Measurements from ENCODE around the gene ROBO2. TPM values are rescaled to one million over a fixed set of nuclear protein-coding genes. Genes with fewer than 3 reads are reported as not detected.
"Not testable (repeated sequence)": the region's sequence is repeated elsewhere in the genome, so short reads cannot be mapped to it uniquely, and the experiment has no call there.

The ROBO2 gene
- total RNA-seq, 1 donor from 2014 or later, result 8.9 TPM

DNA sequence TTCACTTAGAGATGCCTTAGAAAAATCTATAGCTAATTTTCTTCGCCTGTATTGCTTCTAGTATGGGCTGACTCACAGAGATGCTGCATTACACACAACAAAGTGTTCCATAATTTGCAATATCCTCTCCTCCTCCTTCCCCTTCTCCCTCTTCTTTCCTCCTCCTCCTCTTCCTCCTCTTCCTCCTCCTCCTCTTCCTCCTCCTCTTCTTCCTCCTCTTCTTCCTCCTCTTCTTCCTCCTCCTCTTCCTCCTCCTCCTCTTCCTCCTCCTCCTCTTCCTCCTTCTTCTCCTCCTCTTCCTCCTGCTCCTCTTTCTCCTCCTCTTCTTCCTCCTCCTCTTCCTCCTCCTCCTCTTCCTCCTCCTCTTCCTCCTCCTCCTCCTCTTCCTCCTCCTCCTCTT lies 370.4 kb downstream of the ROBO2 start:
- not testable (repeated sequence) for H3K27me3 ChIP-seq (ENCODE audit: control insufficient read depth in 3 of 3, insufficient read depth in 3 of 3, low read length in 3 of 3); H3K4me3 ChIP-seq (ENCODE audit: low read length in 3 of 3); H3K9me3 ChIP-seq (ENCODE audit: control insufficient read depth in 3 of 3, low read length in 3 of 3); H3K36me3 ChIP-seq (ENCODE audit: control insufficient read depth in 3 of 3, insufficient read depth in 3 of 3, low read length in 3 of 3); H3K9ac ChIP-seq (ENCODE audit: low read depth in 1 of 3, low read length in 3 of 3); H3K27ac ChIP-seq (ENCODE audit: low read depth, low read length); H3K4me1 ChIP-seq (ENCODE audit: control insufficient read depth in 3 of 3, insufficient read depth in 3 of 3, low read length in 3 of 3)

GRCh38 chr3:77411334-77411733 lies 371.4 kb downstream of the ROBO2 start:
- Histone ChIP-seq H3K9me3 (ENCODE audit: control insufficient read depth in 3 of 3, low read length in 3 of 3) (no peaks in the 10 kb centered on the region), H3K36me3 (ENCODE audit: control insufficient read depth in 3 of 3, insufficient read depth in 3 of 3, low read length in 3 of 3) (no peaks in the 10 kb centered on the region), H3K27me3 (ENCODE audit: control insufficient read depth in 3 of 3, insufficient read depth in 3 of 3, low read length in 3 of 3) (no peaks in the 10 kb centered on the region), H3K9ac (ENCODE audit: low read depth in 1 of 3, low read length in 3 of 3) (no peak overlapping the region), H3K4me1 (ENCODE audit: control insufficient read depth in 3 of 3, insufficient read depth in 3 of 3, low read length in 3 of 3) (no peaks in the 10 kb centered on the region), H3K27ac (ENCODE audit: low read depth, low read length) (no peak overlapping the region), H3K4me3 (ENCODE audit: low read length in 3 of 3) (no peak overlapping the region)

GRCh38 chr3:77412021-77412438 lies 372.1 kb downstream of the ROBO2 start:
- no peaks in the 10 kb centered on the region for H3K36me3 ChIP-seq (ENCODE audit: control insufficient read depth in 3 of 3, insufficient read depth in 3 of 3, low read length in 3 of 3)
- no peaks in the 10 kb centered on the region for H3K4me1 ChIP-seq (ENCODE audit: control insufficient read depth in 3 of 3, insufficient read depth in 3 of 3, low read length in 3 of 3)
- no peak overlapping the region for H3K27ac ChIP-seq (ENCODE audit: low read depth, low read length)
- H3K4me3 ChIP-seq (ENCODE audit: low read length in 3 of 3), result no peak overlapping the region
- no peak overlapping the region for H3K9ac ChIP-seq (ENCODE audit: low read depth in 1 of 3, low read length in 3 of 3)
- no peaks in the 10 kb centered on the region for H3K9me3 ChIP-seq (ENCODE audit: control insufficient read depth in 3 of 3, low read length in 3 of 3)
- no peaks in the 10 kb centered on the region for H3K27me3 ChIP-seq (ENCODE audit: control insufficient read depth in 3 of 3, insufficient read depth in 3 of 3, low read length in 3 of 3)

GRCh38 chr3:77412584-77412983 lies 372.7 kb downstream of the ROBO2 start:
- H3K9ac ChIP-seq (ENCODE audit: low read depth in 1 of 3, low read length in 3 of 3), result no peak overlapping the region
- no peaks in the 10 kb centered on the region for H3K36me3 ChIP-seq (ENCODE audit: control insufficient read depth in 3 of 3, insufficient read depth in 3 of 3, low read length in 3 of 3)
- no peak overlapping the region for H3K27ac ChIP-seq (ENCODE audit: low read depth, low read length)
- no peaks in the 10 kb centered on the region for H3K27me3 ChIP-seq (ENCODE audit: control insufficient read depth in 3 of 3, insufficient read depth in 3 of 3, low read length in 3 of 3)
- no peak overlapping the region for H3K4me3 ChIP-seq (ENCODE audit: low read length in 3 of 3)
- no peaks in the 10 kb centered on the region for H3K9me3 ChIP-seq (ENCODE audit: control insufficient read depth in 3 of 3, low read length in 3 of 3)
- no peaks in the 10 kb centered on the region for H3K4me1 ChIP-seq (ENCODE audit: control insufficient read depth in 3 of 3, insufficient read depth in 3 of 3, low read length in 3 of 3)

DNA sequence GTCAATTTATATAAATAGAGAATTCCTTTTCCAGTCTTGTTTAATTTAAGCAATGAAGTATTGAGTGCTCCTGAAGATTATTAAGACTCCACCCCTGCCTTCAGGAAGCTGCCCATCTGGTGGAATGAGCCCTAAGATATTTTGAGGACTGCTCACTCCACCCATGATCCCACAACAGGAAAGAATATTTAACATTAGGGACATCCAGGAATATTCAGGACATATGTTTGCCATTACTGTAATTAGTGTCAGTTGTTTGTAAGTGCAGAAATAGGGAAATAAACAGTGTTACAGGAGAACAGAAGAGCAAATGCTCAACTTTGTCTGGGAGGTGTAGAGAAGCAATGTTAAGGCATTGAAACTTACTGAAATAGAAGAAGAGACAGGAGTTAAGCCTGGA lies 375.0 kb downstream of the ROBO2 start:
- no peaks in the 10 kb centered on the region for H3K36me3 ChIP-seq (ENCODE audit: control insufficient read depth in 3 of 3, insufficient read depth in 3 of 3, low read length in 3 of 3)
- no peaks in the 10 kb centered on the region for H3K27me3 ChIP-seq (ENCODE audit: control insufficient read depth in 3 of 3, insufficient read depth in 3 of 3, low read length in 3 of 3)
- no peak overlapping the region for H3K4me3 ChIP-seq (ENCODE audit: low read length in 3 of 3)

GRCh38 chr3:77420336-77420735 lies 380.4 kb downstream of the ROBO2 start:
- H3K4me3 ChIP-seq (ENCODE audit: low read length in 3 of 3), result no peak overlapping the region
- H3K9ac ChIP-seq (ENCODE audit: low read depth in 1 of 3, low read length in 3 of 3), result no peak overlapping the region
- H3K27me3 ChIP-seq (ENCODE audit: control insufficient read depth in 3 of 3, insufficient read depth in 3 of 3, low read length in 3 of 3), result no peaks in the 10 kb centered on the region
- H3K4me1 ChIP-seq (ENCODE audit: control insufficient read depth in 3 of 3, insufficient read depth in 3 of 3, low read length in 3 of 3), result no peaks in the 10 kb centered on the region
- no peaks in the 10 kb centered on the region for H3K36me3 ChIP-seq (ENCODE audit: control insufficient read depth in 3 of 3, insufficient read depth in 3 of 3, low read length in 3 of 3)
- H3K27ac ChIP-seq (ENCODE audit: low read depth, low read length), result no peak overlapping the region
- H3K9me3 ChIP-seq (ENCODE audit: control insufficient read depth in 3 of 3, low read length in 3 of 3), result no peaks in the 10 kb centered on the region

More for the DNA sequence above, 375.0 kb downstream of the ROBO2 start:
- no peaks in the 10 kb centered on the region for H3K4me1 ChIP-seq (ENCODE audit: control insufficient read depth in 3 of 3, insufficient read depth in 3 of 3, low read length in 3 of 3)
- H3K9ac ChIP-seq (ENCODE audit: low read depth in 1 of 3, low read length in 3 of 3), result no peak overlapping the region
- no peak overlapping the region for H3K27ac ChIP-seq (ENCODE audit: low read depth, low read length)
- H3K9me3 ChIP-seq (ENCODE audit: control insufficient read depth in 3 of 3, low read length in 3 of 3), result no peaks in the 10 kb centered on the region

DNA sequence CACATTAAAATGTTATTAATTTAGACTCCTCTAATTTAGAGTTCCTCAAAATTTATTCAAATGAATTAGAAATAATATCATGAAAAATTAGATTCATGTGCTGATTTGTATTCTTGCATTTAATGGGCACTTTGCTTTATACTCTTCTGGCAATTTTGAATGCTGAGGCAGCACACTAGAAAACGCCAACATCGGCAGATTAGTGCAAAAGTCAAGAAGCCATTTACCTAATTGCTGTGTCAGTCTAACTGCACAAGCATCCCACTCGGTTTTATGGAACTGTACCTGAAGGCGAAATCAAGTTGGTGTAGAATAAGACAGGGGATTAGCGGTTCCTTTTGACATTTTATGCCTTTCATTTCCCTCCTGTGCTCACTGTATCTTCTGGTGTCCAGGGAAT lies 382.0 kb downstream of the ROBO2 start:
- H3K9me3 ChIP-seq (ENCODE audit: control insufficient read depth in 3 of 3, low read length in 3 of 3), result no peaks in the 10 kb centered on the region
- no peak overlapping the region for H3K27ac ChIP-seq (ENCODE audit: low read depth, low read length)
- H3K4me3 ChIP-seq (ENCODE audit: low read length in 3 of 3), result no peak overlapping the region
- no peaks in the 10 kb centered on the region for H3K27me3 ChIP-seq (ENCODE audit: control insufficient read depth in 3 of 3, insufficient read depth in 3 of 3, low read length in 3 of 3)
- H3K9ac ChIP-seq (ENCODE audit: low read depth in 1 of 3, low read length in 3 of 3), result no peak overlapping the region
- H3K36me3 ChIP-seq (ENCODE audit: control insufficient read depth in 3 of 3, insufficient read depth in 3 of 3, low read length in 3 of 3), result no peaks in the 10 kb centered on the region
- H3K4me1 ChIP-seq (ENCODE audit: control insufficient read depth in 3 of 3, insufficient read depth in 3 of 3, low read length in 3 of 3), result no peaks in the 10 kb centered on the region

DNA sequence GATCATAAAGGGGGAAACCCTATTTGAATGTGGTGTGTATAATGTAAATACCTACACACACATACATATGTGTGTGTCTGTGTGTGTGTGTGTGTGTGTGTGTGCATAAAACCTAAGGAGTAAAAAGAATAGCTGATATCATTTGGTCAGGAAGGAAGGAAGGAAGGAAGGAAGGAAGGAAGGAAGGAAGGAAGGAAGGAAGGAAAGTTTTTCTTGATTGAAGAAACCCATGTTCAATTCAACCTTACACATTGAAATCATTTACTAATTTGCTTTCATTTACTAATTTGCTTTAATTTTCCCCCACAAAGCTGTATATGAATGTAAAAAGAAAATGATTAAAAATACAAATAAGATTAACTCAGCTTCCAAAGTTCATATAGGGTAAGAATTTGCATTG lies 386.6 kb downstream of the ROBO2 start:
- Histone ChIP-seq H3K9ac (ENCODE audit: low read depth in 1 of 3, low read length in 3 of 3) (no peak overlapping the region), H3K27ac (ENCODE audit: low read depth, low read length) (no peak overlapping the region), H3K4me3 (ENCODE audit: low read length in 3 of 3) (no peak overlapping the region), H3K36me3 (ENCODE audit: control insufficient read depth in 3 of 3, insufficient read depth in 3 of 3, low read length in 3 of 3) (no peaks in the 10 kb centered on the region), H3K4me1 (ENCODE audit: control insufficient read depth in 3 of 3, insufficient read depth in 3 of 3, low read length in 3 of 3) (no peaks in the 10 kb centered on the region), H3K27me3 (ENCODE audit: control insufficient read depth in 3 of 3, insufficient read depth in 3 of 3, low read length in 3 of 3) (no peaks in the 10 kb centered on the region), H3K9me3 (ENCODE audit: control insufficient read depth in 3 of 3, low read length in 3 of 3) (no peaks in the 10 kb centered on the region)

- no peak overlapping the region for H3K27ac ChIP-seq (ENCODE audit: low read depth, low read length)
- no peaks in the 10 kb centered on the region for H3K36me3 ChIP-seq (ENCODE audit: control insufficient read depth in 3 of 3, insufficient read depth in 3 of 3, low read length in 3 of 3)
- H3K9ac ChIP-seq (ENCODE audit: low read depth in 1 of 3, low read length in 3 of 3), result no peak overlapping the region
- no peaks in the 10 kb centered on the region for H3K4me1 ChIP-seq (ENCODE audit: control insufficient read depth in 3 of 3, insufficient read depth in 3 of 3, low read length in 3 of 3)
- H3K27me3 ChIP-seq (ENCODE audit: control insufficient read depth in 3 of 3, insufficient read depth in 3 of 3, low read length in 3 of 3), result no peaks in the 10 kb centered on the region
- no peaks in the 10 kb centered on the region for H3K9me3 ChIP-seq (ENCODE audit: control insufficient read depth in 3 of 3, low read length in 3 of 3)
- no peak overlapping the region for H3K4me3 ChIP-seq (ENCODE audit: low read length in 3 of 3)
Measured at GRCh38 chr3:77427528-77427927, 387.6 kb downstream of the ROBO2 start.

DNA sequence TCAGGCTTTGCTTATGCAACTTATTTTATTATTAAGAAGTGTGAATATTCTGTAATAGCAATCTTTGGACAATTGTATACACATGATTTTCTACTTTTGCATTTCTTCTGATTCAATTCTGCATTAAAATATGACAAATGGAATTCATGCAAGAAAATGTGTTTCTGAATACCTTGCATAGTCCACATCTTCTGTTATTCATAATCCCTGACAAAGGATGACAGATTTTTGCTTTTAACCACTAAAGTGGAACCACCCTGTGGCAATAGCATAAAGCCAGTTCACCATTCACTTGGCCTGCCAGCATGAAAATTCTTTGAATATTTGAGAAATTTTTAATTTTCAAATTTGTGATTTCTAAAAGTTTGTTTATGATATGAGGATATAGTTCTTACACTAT lies 397.0 kb downstream of the ROBO2 start:
- Histone ChIP-seq H3K27me3 (ENCODE audit: control insufficient read depth in 3 of 3, insufficient read depth in 3 of 3, low read length in 3 of 3) (no peaks in the 10 kb centered on the region), H3K9me3 (ENCODE audit: control insufficient read depth in 3 of 3, low read length in 3 of 3) (no peaks in the 10 kb centered on the region), H3K4me3 (ENCODE audit: low read length in 3 of 3) (no peak overlapping the region), H3K4me1 (ENCODE audit: control insufficient read depth in 3 of 3, insufficient read depth in 3 of 3, low read length in 3 of 3) (no peaks in the 10 kb centered on the region), H3K9ac (ENCODE audit: low read depth in 1 of 3, low read length in 3 of 3) (no peak overlapping the region), H3K27ac (ENCODE audit: low read depth, low read length) (no peak overlapping the region), H3K36me3 (ENCODE audit: control insufficient read depth in 3 of 3, insufficient read depth in 3 of 3, low read length in 3 of 3) (no peaks in the 10 kb centered on the region)

- Histone ChIP-seq H3K4me1 (ENCODE audit: control insufficient read depth in 3 of 3, insufficient read depth in 3 of 3, low read length in 3 of 3) (no peaks in the 10 kb centered on the region), H3K36me3 (ENCODE audit: control insufficient read depth in 3 of 3, insufficient read depth in 3 of 3, low read length in 3 of 3) (no peaks in the 10 kb centered on the region), H3K27me3 (ENCODE audit: control insufficient read depth in 3 of 3, insufficient read depth in 3 of 3, low read length in 3 of 3) (no peaks in the 10 kb centered on the region), H3K4me3 (ENCODE audit: low read length in 3 of 3) (no peak overlapping the region), H3K9ac (ENCODE audit: low read depth in 1 of 3, low read length in 3 of 3) (no peak overlapping the region), H3K9me3 (ENCODE audit: control insufficient read depth in 3 of 3, low read length in 3 of 3) (no peaks in the 10 kb centered on the region), H3K27ac (ENCODE audit: low read depth, low read length) (no peak overlapping the region)
Measured at GRCh38 chr3:77446084-77446483, 406.2 kb downstream of the ROBO2 start.

All from skeletal muscle tissue (tissue), 4 donors.